Measurements from ENCODE around the gene DUSP19.

DNA sequence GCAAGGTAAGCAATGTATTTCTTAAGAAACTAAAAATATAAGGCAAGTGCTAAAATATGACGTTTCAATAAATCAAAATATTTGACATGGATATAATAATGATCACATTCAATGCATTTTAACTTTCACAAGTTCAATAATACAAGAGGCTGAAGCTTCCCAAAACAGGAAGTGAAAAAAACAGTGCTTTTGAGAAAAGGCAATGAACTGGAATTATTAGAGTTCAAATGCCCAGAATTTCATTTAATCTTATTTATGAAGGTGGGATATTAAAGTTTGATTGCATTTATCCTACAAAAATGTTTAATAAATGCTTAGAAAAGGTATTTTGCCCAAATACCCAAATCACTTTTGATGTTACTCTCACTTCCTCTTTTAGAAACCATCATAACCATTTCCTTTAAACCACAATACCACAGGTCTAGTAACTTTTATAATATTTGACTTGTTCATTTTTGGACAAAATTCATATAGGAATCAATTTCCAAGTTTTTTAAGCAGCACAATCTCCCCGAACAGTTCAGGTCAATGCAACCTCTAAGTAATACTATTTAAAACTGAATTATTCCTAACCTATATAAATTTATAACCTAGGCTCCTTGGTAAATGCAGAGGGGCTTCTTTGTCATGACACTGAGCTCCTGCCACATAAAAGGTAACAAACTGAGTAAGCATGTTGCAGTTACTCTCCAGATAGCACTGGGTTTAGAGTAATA is 42.4 kb upstream of the DUSP19 start:
- no peak for TF ChIP-seq POLR2AphosphoS5 (IDR thresholded peaks at IDR 0.05; ENCODE audit: low read depth, low read length)
- TF ChIP-seq, protein P1, sequence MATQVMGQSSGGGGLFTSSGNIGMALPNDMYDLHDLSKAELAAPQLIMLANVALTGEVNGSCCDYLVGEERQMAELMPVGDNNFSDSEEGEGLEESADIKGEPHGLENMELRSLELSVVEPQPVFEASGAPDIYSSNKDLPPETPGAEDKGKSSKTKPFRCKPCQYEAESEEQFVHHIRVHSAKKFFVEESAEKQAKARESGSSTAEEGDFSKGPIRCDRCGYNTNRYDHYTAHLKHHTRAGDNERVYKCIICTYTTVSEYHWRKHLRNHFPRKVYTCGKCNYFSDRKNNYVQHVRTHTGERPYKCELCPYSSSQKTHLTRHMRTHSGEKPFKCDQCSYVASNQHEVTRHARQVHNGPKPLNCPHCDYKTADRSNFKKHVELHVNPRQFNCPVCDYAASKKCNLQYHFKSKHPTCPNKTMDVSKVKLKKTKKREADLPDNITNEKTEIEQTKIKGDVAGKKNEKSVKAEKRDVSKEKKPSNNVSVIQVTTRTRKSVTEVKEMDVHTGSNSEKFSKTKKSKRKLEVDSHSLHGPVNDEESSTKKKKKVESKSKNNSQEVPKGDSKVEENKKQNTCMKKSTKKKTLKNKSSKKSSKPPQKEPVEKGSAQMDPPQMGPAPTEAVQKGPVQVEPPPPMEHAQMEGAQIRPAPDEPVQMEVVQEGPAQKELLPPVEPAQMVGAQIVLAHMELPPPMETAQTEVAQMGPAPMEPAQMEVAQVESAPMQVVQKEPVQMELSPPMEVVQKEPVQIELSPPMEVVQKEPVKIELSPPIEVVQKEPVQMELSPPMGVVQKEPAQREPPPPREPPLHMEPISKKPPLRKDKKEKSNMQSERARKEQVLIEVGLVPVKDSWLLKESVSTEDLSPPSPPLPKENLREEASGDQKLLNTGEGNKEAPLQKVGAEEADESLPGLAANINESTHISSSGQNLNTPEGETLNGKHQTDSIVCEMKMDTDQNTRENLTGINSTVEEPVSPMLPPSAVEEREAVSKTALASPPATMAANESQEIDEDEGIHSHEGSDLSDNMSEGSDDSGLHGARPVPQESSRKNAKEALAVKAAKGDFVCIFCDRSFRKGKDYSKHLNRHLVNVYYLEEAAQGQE (IDR thresholded peaks at IDR 0.05; ENCODE audit: insufficient read depth in 1 of 2, low read depth in 2 of 2, low read length in 2 of 2), result no peak
